Gastrocnemius medialis (tissue), 4 donors: ENCODE data around the gene NCOA7.

Experiments used
- CTCF ChIP-seq, 5 experiments: fragments of 450-650 bp in 3 of 5; fragments of 200-600 bp in 2 of 5; sonication (generic) in 2 of 5; IDR thresholded peaks in 4 of 5; conservative IDR thresholded peaks in 1 of 5; 1 replicate in 4 of 5; 2 replicates in 1 of 5; pipeline ENCODE4 v1.5.1; 2016 to 2019; ENCODE audit warnings: antibody characterized with exemption in 5 of 5, mild to moderate bottlenecking in 3 of 5, moderate library complexity in 3 of 5
- POLR2A ChIP-seq, 2 donors: fragments of 450-650 bp; IDR thresholded peaks; one replicate each; pipeline ENCODE4 v1.6.1; 2017; ENCODE audit warnings: antibody characterized with exemption in 2 of 2, mild to moderate bottlenecking in 2 of 2, moderate library complexity in 2 of 2

- TF ChIP-seq CTCF (IDR thresholded peaks at IDR 0.05 in 4 of 5, conservative IDR thresholded peaks at IDR 0.05 in 1 of 5) (no peak), POLR2A (IDR thresholded peaks at IDR 0.05) (no peak)
Observed at GRCh38 chr6:125859727-125860126, 69.0 kb downstream of the NCOA7 start.
